HG02852 (cell line): Measurements from ENCODE around the gene OR6C2.
"Not testable (repeated sequence)": the region's sequence is repeated elsewhere in the genome, so short reads cannot be mapped to it uniquely, and the experiment has no call there.

Experiments
- ATAC-seq: cut with Tn5 transposase; IDR thresholded peaks from one replicate; pipeline ENCODE4 v1.9.1; 2021; ENCODE audit warnings: mild to moderate bottlenecking, moderate library complexity; ENCODE audit not compliant: unreplicated experiment

Gene OR6C2

DNA sequence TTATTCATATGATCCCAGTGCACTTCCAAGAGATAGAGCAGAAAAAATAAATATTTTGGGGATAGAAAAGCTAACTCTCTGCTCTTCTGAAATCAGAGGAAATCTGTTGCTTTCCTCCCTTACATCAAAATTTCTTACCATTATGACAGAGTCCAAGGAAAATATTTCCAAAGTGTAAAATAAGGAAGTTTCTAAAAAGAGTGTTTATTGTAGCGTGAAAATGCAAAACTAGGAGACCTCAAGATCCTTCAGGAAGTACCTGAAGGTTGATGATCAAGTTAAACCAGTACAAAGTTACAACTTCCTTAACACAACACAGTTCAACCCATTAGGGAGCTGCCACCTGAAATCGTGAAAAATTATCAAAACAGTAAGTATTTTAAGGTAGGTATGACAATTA, at the start of gene OR6C2:
Gene OR6C2, plus strand, starts transcription at position 301 of the 400 bp plus-strand sequence. CDS start 8,138 bp downstream, outside the sequence.
- ATAC-seq, result no peak

DNA sequence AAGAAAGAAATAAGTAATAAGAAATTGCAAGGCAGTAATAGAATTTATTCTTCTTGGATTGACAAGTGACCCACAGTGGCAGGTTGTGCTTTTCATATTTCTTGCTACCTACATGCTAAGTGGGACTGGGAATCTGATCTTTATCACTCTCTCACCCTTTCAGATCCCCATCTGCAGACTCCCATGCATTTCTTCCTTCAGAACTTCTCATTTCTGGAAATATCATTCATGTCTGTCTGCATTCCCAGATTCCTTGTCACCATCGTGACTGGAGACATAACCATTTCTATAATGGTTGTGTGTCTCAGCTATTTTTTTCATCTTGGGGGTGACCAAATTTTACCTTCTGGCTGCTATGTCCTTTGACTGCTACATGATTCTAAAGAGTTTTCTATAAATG, 47.5 kb upstream of the OR6C2 start:
- no peak for ATAC-seq

- no peak for ATAC-seq
These were observed 43.6 kb upstream of the OR6C2 start, which contains the start of gene OR6C65 for GRCh38 chr12:55400229-55400628. Gene OR6C65, plus strand, starts transcription at chr12:55400529. Its CDS starts 0 bp downstream, at chr12:55400529.

GRCh38 chr12:55407866-55408265, 36.0 kb upstream of the OR6C2 start:
- ATAC-seq, result no peak

- not testable (repeated sequence) for ATAC-seq
These were observed 34.7 kb upstream of the OR6C2 start for GRCh38 chr12:55409133-55409532.

DNA sequence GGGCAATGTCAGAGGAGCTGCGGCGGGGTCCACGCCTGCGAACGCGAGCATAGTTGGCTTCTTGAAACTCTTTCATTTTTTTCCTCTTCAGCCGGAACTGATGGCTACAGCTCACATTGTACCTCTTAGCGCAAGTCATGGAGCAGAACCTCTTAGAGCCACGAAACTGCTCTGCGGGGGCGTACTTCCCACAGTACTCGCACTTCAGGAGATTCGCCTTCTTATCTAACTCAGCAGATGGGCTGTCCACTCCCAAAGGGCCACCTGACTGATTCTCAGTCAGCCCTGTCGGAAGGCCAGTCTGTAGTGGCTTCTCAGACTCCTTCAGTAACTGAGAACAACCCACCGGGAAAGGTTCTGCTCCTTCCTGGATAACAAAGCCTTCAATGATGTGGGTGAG, 31.7 kb upstream of the OR6C2 start:
- ATAC-seq, result not testable (repeated sequence)

- not testable (repeated sequence) for ATAC-seq
These were observed 30.1 kb upstream of the OR6C2 start for GRCh38 chr12:55413498-55414388.

- ATAC-seq, result not testable (repeated sequence)
These were observed 29.5 kb upstream of the OR6C2 start for GRCh38 chr12:55414396-55414823.

GRCh38 chr12:55414889-55415288, 29.0 kb upstream of the OR6C2 start:
- ATAC-seq, result not testable (repeated sequence)

DNA sequence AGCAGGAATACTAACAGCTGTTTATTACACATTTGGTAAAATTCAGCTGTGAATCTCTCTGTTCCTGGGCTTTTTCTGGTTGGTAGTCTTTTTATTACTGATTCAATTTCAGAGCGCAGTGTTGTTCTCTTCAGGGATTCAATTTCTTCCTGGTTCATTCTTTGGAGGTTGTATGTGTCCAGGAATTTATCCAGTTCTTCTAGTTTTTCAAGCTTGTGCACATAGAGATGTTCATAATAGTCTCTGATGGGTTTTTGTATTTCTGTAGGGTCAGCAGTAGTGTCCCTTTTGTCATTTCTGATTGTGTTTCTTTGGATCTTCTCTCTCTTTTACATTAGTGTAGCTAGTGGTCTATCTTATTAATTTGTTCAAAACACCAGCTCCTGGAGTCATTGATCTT, 26.9 kb upstream of the OR6C2 start:
- no peak for ATAC-seq

- ATAC-seq, result no peak
These were observed 23.4 kb upstream of the OR6C2 start for GRCh38 chr12:55420307-55420962.

- no peak for ATAC-seq
These were observed 17.9 kb upstream of the OR6C2 start, which contains the start of gene OR6C76 for GRCh38 chr12:55425954-55426353. Gene OR6C76, plus strand, starts transcription at chr12:55426254. Its CDS starts 0 bp downstream, at chr12:55426254.

DNA sequence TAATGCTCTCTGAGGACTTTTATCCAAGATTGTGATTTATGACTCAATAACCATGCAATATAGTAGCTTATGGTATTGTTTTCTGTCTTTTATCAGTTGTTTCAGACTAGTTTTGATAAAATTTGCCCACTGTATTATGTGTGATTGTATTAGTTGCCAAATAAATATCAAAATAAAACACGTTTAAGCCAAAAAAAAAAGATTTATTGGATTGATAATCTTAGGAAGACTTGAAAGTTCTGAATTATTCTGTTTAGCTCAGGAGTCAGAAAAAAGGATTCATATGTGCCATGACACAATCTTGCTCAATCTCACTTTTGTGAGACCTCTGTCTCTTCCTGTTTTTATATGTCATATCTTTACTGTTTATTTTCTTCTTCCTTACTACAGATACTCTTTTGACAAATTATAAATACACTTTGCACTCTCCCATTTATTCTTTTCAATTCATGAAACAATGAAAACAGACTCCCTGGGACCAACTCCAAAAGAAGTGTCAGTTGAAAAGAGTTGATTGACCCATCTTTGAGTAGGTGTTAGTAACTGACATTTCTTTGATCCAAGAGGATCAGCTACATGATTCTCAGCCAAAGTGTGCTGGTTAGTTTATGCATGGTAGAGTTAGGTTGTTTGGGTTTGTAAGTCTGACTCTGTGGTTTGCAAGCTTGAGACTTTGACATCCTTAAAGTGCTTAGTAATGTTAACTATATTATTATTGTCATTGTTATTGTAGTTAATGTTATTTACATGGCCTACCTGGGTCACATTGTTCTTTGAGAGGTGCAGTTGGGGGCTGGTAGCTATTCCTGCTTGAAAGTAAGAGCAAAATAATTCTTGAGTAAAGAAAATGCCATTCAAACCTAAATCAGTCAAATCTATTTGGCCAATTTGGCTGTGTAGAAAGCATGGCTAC, 15.3 kb upstream of the OR6C2 start:
- ATAC-seq, result no peak

DNA sequence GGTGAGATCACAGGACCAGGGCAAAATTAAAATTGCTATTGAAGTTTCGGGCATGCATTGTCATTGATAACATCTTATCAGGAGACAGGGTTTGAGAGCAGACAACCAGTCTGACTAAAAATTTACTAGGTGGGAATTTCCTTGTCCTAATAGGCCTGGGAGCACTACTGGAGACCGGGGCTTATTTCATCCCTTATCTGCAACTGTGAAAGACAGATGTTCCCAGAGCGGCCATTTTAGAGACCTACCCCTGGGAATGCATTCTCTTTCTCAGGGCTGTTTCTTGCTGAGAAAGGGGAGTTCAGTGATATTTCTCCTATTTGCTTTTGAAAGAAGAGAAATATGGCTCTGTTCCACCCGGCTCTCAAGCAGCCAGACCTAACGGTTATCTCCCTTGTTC, 2.6 kb upstream of the OR6C2 start:
- ATAC-seq, result not testable (repeated sequence)

- no peak for ATAC-seq
These were observed 1.5 kb downstream of the OR6C2 start for GRCh38 chr12:55445357-55445756.

DNA sequence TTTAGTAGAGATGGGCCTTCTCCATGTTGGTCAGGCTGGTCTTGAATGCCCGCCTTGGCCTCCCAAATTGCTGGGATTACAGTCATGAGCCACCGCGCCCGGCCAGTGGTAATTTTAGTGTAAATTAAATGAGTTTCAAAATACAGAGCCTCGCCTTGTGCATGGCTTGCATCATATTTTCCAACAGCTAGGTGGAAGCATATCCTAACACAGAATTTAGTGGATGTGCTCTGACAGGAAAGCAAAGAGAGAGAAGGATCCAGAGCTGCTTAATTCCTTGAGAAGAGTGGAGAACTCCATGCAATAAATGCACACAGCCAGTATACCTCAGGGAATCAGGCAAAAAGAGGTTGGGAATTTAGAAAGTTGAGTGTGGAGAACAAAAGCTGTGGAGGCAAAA, 2.5 kb downstream of the OR6C2 start:
- ATAC-seq, result no peak

- ATAC-seq, result no peak
These were observed 4.9 kb downstream of the OR6C2 start for GRCh38 chr12:55448825-55449224.

DNA sequence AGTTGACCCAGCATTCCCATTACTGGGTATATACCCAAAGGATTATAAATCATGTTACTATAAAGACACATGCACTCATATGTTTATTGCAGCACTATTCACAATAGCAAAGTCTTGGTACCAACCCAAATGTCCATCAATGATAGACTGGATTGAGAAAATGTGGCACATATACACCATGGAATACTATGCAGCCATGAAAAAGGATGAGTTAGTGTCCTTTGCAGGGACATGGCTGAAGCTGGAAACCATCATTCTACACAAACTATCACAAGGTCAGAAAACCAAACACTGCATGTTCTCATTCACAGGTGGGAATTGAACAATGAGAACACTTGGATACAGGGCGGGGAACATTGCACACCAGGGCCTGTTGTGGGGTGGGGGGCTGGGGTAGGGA, 21.1 kb downstream of the OR6C2 start:
- not testable (repeated sequence) for ATAC-seq

GRCh38 chr12:55467836-55468235, 24.0 kb downstream of the OR6C2 start:
- peak; percentile 84 for ATAC-seq

DNA sequence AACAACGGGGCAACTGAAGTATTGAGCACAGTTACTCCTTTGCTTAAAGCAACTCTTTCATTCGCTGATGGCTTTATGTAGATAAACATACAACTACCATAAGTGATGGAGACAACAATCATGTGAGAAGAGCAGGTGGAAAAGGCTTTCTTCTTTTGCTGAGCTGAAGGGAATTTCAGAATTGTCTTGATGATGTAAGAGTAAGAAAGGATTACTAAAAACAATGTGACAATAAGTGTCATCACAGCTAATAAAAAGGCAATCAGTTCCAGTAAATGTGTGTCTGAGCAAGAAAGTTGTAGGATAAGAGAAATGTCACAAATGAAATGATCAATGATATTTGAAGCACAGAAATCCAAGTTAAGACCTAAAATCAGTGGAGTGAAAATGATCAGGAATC, 25.4 kb downstream of the OR6C2 start:
- no peak for ATAC-seq
